ENCODE measurements around the gene EYA4.

EYA4 gene

GRCh38 chr6:133528566-133528965 lies 287.4 kb downstream of the EYA4 start:
- no peaks in the 10 kb centered on the region for H3K79me2 ChIP-seq (ENCODE audit: insufficient read depth, low read length)
- no peak overlapping the region for H3K9ac ChIP-seq (ENCODE audit: low read length)
- H3K27ac ChIP-seq (ENCODE audit: low read depth, low read length) = no peak overlapping the region
- no peaks in the 10 kb centered on the region for H3F3A ChIP-seq (ENCODE audit: insufficient read depth)
- no peaks in the 10 kb centered on the region for H3K9me2 ChIP-seq (replicated peaks; ENCODE audit: insufficient read depth, low read length)
- H3K4me2 ChIP-seq (ENCODE audit: low read depth, low read length, poor library complexity, severe bottlenecking) = no peak overlapping the region
- no peak overlapping the region for H3K4me3 ChIP-seq (ENCODE audit: insufficient read depth, low read length, poor library complexity, severe bottlenecking)
- no peaks in the 10 kb centered on the region for H3K36me3 ChIP-seq (ENCODE audit: low read length)
- no peaks in the 10 kb centered on the region for H4K20me1 ChIP-seq (ENCODE audit: low read depth, low read length)
- no peaks in the 10 kb centered on the region for H3K27me3 ChIP-seq (ENCODE audit: low read length)
- no peak overlapping the region for H2AFZ ChIP-seq (ENCODE audit: low read depth, low read length, severe bottlenecking)
- H3K9me3 ChIP-seq (ENCODE audit: insufficient read depth, low read length) = no peaks in the 10 kb centered on the region
- no peak for TF ChIP-seq CTCF (IDR thresholded peaks at IDR 0.05; ENCODE audit: insufficient read depth, low read length, poor library complexity, severe bottlenecking)
- no peak for TF ChIP-seq EZH2phosphoT487 (conservative IDR thresholded peaks at IDR 0.05; ENCODE audit: low read length)

GRCh38 chr6:133532908-133533307 lies 291.8 kb downstream of the EYA4 start:
- H3K9me3 ChIP-seq (ENCODE audit: insufficient read depth, low read length) = no peaks in the 10 kb centered on the region
- no peaks in the 10 kb centered on the region for H3K36me3 ChIP-seq (ENCODE audit: low read length)
- H3K9ac ChIP-seq (ENCODE audit: low read length) = no peak overlapping the region
- H3K4me2 ChIP-seq (ENCODE audit: low read depth, low read length, poor library complexity, severe bottlenecking) = no peak overlapping the region
- H3K9me2 ChIP-seq (replicated peaks; ENCODE audit: insufficient read depth, low read length) = no peaks in the 10 kb centered on the region
- no peaks in the 10 kb centered on the region for H4K20me1 ChIP-seq (ENCODE audit: low read depth, low read length)
- H3K4me3 ChIP-seq (ENCODE audit: insufficient read depth, low read length, poor library complexity, severe bottlenecking) = no peak overlapping the region
- H2AFZ ChIP-seq (ENCODE audit: low read depth, low read length, severe bottlenecking) = no peak overlapping the region
- no peaks in the 10 kb centered on the region for H3K79me2 ChIP-seq (ENCODE audit: insufficient read depth, low read length)
- H3F3A ChIP-seq (ENCODE audit: insufficient read depth) = no peaks in the 10 kb centered on the region
- no peaks in the 10 kb centered on the region for H3K27me3 ChIP-seq (ENCODE audit: low read length)
- no peak overlapping the region for H3K27ac ChIP-seq (ENCODE audit: low read depth, low read length)
- TF ChIP-seq CTCF (IDR thresholded peaks at IDR 0.05; ENCODE audit: insufficient read depth, low read length, poor library complexity, severe bottlenecking) = no peak
- no peak for TF ChIP-seq EZH2phosphoT487 (conservative IDR thresholded peaks at IDR 0.05; ENCODE audit: low read length)

GRCh38 chr6:133539502-133540259 lies 298.5 kb downstream of the EYA4 start:
- TF ChIP-seq CTCF (IDR thresholded peaks at IDR 0.05; ENCODE audit: insufficient read depth, low read length, poor library complexity, severe bottlenecking) (no peak), EZH2phosphoT487 (conservative IDR thresholded peaks at IDR 0.05; ENCODE audit: low read length) (no peak)
- H3K27ac ChIP-seq (ENCODE audit: low read depth, low read length) = no peak overlapping the region

More at GRCh38 chr6:133539502-133540259, 298.5 kb downstream of the EYA4 start:
- H2AFZ ChIP-seq (ENCODE audit: low read depth, low read length, severe bottlenecking) = no peak overlapping the region
- H3K9me2 ChIP-seq (replicated peaks; ENCODE audit: insufficient read depth, low read length) = no peaks in the 10 kb centered on the region
- H3F3A ChIP-seq (ENCODE audit: insufficient read depth) = no peaks in the 10 kb centered on the region
- no peaks in the 10 kb centered on the region for H3K9me3 ChIP-seq (ENCODE audit: insufficient read depth, low read length)
- no peaks in the 10 kb centered on the region for H3K36me3 ChIP-seq (ENCODE audit: low read length)
- H3K79me2 ChIP-seq (ENCODE audit: insufficient read depth, low read length) = no peaks in the 10 kb centered on the region
- no peak overlapping the region for H3K4me2 ChIP-seq (ENCODE audit: low read depth, low read length, poor library complexity, severe bottlenecking)
- H3K27me3 ChIP-seq (ENCODE audit: low read length) = no peaks in the 10 kb centered on the region
- no peak overlapping the region for H3K9ac ChIP-seq (ENCODE audit: low read length)
- H3K4me3 ChIP-seq (ENCODE audit: insufficient read depth, low read length, poor library complexity, severe bottlenecking) = no peak overlapping the region
- H4K20me1 ChIP-seq (ENCODE audit: low read depth, low read length) = no peaks in the 10 kb centered on the region

Measured in SU-DHL-6 (cell line).